ENCODE results near the gene TCAIM.

- TF ChIP-seq CTCF (IDR thresholded peaks at IDR 0.05 in 2 of 3, conservative IDR thresholded peaks at IDR 0.05 in 1 of 3; ENCODE audit: borderline replicate concordance in 1 of 3, insufficient read depth in 1 of 3, low read depth in 2 of 3, low read length in 2 of 3) (no peak), POLR2AphosphoS5 (IDR thresholded peaks at IDR 0.05; ENCODE audit: low read depth, low read length) (no peak), CEBPB (IDR thresholded peaks at IDR 0.05; ENCODE audit: low read depth) (no peak), POLR2A (IDR thresholded peaks at IDR 0.05; ENCODE audit: borderline replicate concordance, extremely low read depth, insufficient read depth, insufficient read length) (no peak), SP1 (IDR thresholded peaks at IDR 0.05; ENCODE audit: low read depth) (no peak), FOSL1 (IDR thresholded peaks at IDR 0.05; ENCODE audit: low read depth) (no peak), SRF (IDR thresholded peaks at IDR 0.05; ENCODE audit: low read depth) (no peak), JUND (IDR thresholded peaks at IDR 0.05) (no peak), EZH2 (IDR thresholded peaks at IDR 0.05) (no peak), EZH2phosphoT487 (IDR thresholded peaks at IDR 0.05; ENCODE audit: borderline replicate concordance) (no peak)
These were observed 41.3 kb upstream of the TCAIM start for GRCh38 chr3:44297255-44297654.

All from HCT116 (cell line).